Raji (cell line): ENCODE results near the gene GABRA1.

Experiments
- POLR2A ChIP-seq: IDR thresholded peaks from 2 replicates; pipeline ENCODE4 v1.6.1; 2011; ENCODE audit warnings: low read depth, low read length, control low read depth; ENCODE audit not compliant: insufficient read depth

The GABRA1 gene

DNA sequence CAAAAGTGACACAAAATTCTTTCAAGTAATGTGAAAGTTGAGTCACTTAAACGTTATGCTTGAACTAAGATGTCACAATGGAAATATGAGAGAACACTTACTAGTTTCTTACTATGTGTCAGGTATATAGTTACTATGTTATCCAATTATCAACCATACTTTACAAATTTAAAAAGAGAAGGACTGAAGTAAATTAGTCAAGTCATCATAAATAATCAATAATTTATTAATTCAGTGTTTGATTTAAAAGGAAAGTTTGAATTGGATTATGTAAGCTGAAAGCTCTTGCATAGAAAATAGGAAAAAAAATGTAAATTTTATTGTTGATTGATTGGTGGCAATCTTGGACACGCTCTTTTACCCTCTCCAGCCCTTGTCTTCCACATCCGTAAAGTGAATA, 76.3 kb downstream of the GABRA1 start:
- TF ChIP-seq POLR2A: no peak

DNA sequence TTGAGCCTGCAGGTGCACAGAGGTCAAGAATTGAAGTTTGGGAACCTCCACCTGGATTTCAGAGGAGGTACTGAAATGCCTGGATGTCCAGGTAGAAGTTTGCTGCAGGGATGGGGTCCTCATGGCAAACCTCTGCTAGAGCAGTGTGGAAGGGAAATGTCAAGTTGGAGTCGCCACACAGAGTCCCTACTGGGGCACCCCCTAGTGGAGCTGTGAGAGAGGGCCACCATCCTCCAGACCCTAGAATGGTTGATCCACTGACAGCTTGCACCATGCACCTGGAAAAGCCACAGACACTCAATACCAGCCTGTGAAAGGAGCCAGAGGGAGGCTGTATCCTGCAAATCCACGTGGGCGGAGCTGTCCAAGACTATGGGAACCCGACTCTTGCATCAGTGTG, 78.0 kb downstream of the GABRA1 start:
- no peak for TF ChIP-seq POLR2A

DNA sequence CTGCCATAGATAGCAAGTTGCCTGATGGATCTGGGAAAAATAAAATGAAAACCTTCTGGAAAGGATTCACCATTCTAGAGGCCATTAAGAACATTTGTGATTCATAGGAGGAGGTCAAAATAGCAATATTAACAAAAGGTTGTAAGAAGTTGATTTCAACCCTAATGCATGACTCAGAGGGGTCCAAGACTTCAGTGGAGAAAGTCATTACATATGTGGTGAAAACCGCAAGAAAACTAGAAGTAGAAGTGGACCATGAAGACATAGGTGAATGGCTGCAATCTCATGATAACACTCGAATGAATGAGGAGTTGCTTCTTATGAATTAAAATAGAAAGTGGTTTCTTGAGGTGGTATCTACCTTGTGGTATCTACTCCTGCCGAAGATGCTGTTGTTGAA, 86.6 kb downstream of the GABRA1 start:
- TF ChIP-seq POLR2A: no peak

DNA sequence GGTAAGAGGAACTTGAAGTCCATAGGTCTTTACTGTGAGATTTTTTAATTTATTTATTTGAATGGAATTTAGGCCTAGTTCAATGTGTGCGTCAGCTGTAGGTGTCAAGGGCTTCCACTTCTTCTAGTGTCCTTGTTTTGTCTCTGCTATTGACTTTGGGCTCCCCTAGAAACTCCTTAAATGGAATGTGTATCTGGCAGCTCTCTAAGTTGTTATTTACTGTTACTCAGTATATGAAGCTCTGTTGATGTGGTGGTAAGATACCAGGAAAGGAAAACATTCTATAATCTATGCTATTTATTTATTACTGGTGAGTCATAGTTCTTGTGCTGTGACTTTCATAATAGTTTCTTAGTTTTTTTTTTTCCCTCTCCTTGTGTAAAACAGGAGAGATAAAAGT, 97.1 kb downstream of the GABRA1 start:
- no peak for TF ChIP-seq POLR2A

DNA sequence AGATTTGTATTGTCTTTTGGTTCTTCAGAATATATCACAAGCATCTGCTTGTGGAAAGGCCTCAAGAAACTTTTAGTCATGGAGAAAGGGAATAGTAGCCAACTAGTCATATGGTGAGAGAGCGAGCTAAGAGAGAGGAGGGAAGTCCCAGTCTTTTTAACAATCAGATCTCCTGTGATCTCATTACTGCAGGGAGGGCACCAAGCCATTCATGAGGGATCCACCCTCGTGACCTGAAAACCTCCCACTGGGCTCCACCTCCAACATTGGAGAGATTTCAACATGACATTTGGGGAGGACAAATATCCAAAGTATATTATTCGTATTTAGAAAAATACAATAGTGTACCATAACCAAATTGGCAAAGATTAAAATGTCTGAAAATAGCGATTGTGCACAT, 99.0 kb downstream of the GABRA1 start:
- TF ChIP-seq POLR2A: no peak
